CD4-positive, CD25-positive, alpha-beta regulatory T cell (primary cell): ENCODE data around the gene CCDC3. TPM values are rescaled to one million over a fixed set of nuclear protein-coding genes. Genes with fewer than 3 reads are reported as not detected.

Experiments used
- ATAC-seq, 2 donors: fragments of 150-1000 bp; cut with Tn5 transposase; one replicate each; pipeline ENCODE4 v1.10.0; 2021; ENCODE audit warnings: low read depth in 2 of 2, moderate number of reproducible peaks in 2 of 2, moderate library complexity in 1 of 2
- DNase-seq, 3 donors: peaks; one replicate each; pipeline versions ENCODE4 v3.0.0 to v3.0.0-alpha.2; 2012 to 2022; ENCODE audit warnings: mixed read lengths in 1 of 3
- H3K27ac ChIP-seq: one replicate; pipeline ENCODE4 v1.7.0; 2013; ENCODE audit warnings: mild to moderate bottlenecking, low read length; ENCODE audit not compliant: insufficient read depth, poor library complexity, severe bottlenecking
- H3K27me3 ChIP-seq: one replicate; pipeline ENCODE4 v1.7.0; 2013; ENCODE audit warnings: low read length; ENCODE audit not compliant: control insufficient read depth, insufficient read depth
- H3K36me3 ChIP-seq: one replicate; pipeline ENCODE4 v1.7.0; 2013; ENCODE audit warnings: mild to moderate bottlenecking, low read length, moderate library complexity; ENCODE audit not compliant: control insufficient read depth, insufficient read depth
- H3K4me1 ChIP-seq: 2 replicates; pipeline ENCODE4 v1.7.0; 2013; ENCODE audit warnings: mild to moderate bottlenecking, low read length; ENCODE audit not compliant: insufficient read depth, control insufficient read depth, poor library complexity, severe bottlenecking
- H3K4me3 ChIP-seq: one replicate; pipeline ENCODE4 v1.7.0; 2013; ENCODE audit warnings: low read depth, mild to moderate bottlenecking, low read length, moderate library complexity
- H3K9me3 ChIP-seq, 2 experiments: 1 replicate in 1 of 2; 2 replicates in 1 of 2; pipeline ENCODE4 v1.7.0; 2013; ENCODE audit warnings: low read length in 2 of 2, mild to moderate bottlenecking in 1 of 2, moderate library complexity in 1 of 2; ENCODE audit not compliant: control insufficient read depth in 2 of 2
- H3K27ac Mint-ChIP-seq, 3 donors: one replicate each; pipeline ENCODE4 v1.8.0; 2020 to 2022; ENCODE audit warnings: mild to moderate bottlenecking in 3 of 3, mixed read lengths in 3 of 3, moderate library complexity in 2 of 3
- H3K27me3 Mint-ChIP-seq: one replicate; pipeline ENCODE4 v1.8.0; 2022; ENCODE audit warnings: mild to moderate bottlenecking, mixed read lengths
- H3K36me3 Mint-ChIP-seq: one replicate; pipeline ENCODE4 v1.8.0; 2020; ENCODE audit warnings: mixed read lengths
- H3K4me1 Mint-ChIP-seq, 4 donors: one replicate each; pipeline ENCODE4 v1.8.0; 2020 to 2022; ENCODE audit warnings: mixed read lengths in 4 of 4, mild to moderate bottlenecking in 1 of 4
- H3K4me3 Mint-ChIP-seq, 4 donors: one replicate each; pipeline ENCODE4 v1.8.0; 2020 to 2022; ENCODE audit warnings: mild to moderate bottlenecking in 4 of 4, mixed read lengths in 4 of 4, moderate library complexity in 3 of 4
- H3K9me3 Mint-ChIP-seq, 7 donors: one replicate each; pipeline ENCODE4 v1.8.0; 2020 to 2022; ENCODE audit warnings: mixed read lengths in 7 of 7, mild to moderate bottlenecking in 3 of 7, moderate library complexity in 2 of 7
- polyA plus RNA-seq, 4 donors: library from polyadenylated mRNA; unstranded; fragments of 300-500 nt; fragmentation: Illumina TruSeq; gene quantifications; one replicate each; pipeline ENCODE4 v1.2.3, GENCODE V29; 2021
- total RNA-seq: library from RNA; stranded (reverse); gene quantifications from one replicate; pipeline ENCODE4 v1.2.3, GENCODE V29; 2022

The CCDC3 gene
- total and polyA plus RNA-seq, 5 donors from 2014 or later: 0.15 TPM; not detected in 4

DNA sequence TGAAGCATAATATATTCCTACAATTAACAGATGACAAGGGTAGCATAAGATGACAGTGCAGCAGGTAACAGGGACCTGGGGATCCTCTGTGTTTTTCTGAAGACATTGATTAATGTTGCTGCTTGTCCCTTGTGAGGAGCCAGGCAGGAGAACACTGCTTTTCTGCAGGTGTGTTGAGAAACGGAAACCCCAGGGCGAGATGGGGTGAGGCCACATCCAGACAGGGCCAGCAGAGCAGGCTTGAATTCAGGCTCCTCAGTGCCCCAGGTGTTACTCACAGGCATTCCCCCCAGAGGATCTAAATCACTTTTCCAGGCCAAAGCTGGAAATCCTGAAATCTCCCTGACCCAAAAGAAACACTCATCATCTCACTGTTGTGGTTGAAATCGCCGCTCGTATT is 105.3 kb downstream of the CCDC3 start:
- H3K36me3 Mint-ChIP-seq: no peaks in the 10 kb centered on the region
- ATAC-seq: no peak

DNA sequence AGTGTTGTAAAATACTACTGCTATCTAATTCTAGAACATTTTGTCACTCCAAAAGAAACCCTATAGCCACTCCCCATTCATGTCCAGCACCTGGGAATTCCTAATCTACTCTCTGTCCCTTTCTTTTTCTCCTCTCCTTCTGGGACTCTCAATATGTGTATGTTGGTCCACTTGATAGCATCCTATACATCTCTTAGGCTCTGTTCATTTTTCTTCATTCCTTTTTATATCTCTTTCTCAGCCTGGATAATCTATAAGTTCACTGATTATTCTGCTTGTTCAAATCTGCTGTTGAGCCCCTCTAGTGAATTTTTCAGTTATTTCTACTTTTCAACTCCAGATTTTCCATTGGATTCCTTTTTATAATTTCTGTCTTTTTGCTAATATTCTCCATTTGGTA is 108.6 kb downstream of the CCDC3 start:
- Histone ChIP-seq H3K4me1 (no peaks in the 10 kb centered on the region), H3K4me3 (no peak overlapping the region), H3K9me3 (peaks cover 11 to 12% of the 10 kb centered on the region in 2 experiments), H3K27ac (no peak overlapping the region), H3K36me3 (no peaks in the 10 kb centered on the region), H3K27me3 (peaks cover 4% of the 10 kb centered on the region)
- no peak for DNase-seq
- Mint-ChIP-seq H3K27me3 (peaks cover 14% of the 10 kb centered on the region), H3K36me3 (no peaks in the 10 kb centered on the region), H3K27ac (no peak overlapping the region), H3K4me3 (no peak overlapping the region), H3K4me1 (no peaks in the 10 kb centered on the region), H3K9me3 (peaks cover 0 to 16% (median 9%) of the 10 kb centered on the region in 7 donors)
- ATAC-seq: no peak

More for the DNA sequence above, 105.3 kb downstream of the CCDC3 start:
- H3K4me3 ChIP-seq: no peak overlapping the region
- H3K27ac ChIP-seq: no peak overlapping the region
- H3K36me3 ChIP-seq: no peaks in the 10 kb centered on the region
- no peaks in the 10 kb centered on the region for H3K4me1 ChIP-seq
- no peak overlapping the region for H3K27ac Mint-ChIP-seq
- H3K9me3 Mint-ChIP-seq: peaks cover 0 to 16% (median 7%) of the 10 kb centered on the region in 7 donors
- no peaks in the 10 kb centered on the region for H3K4me1 Mint-ChIP-seq
- no peak for DNase-seq
- H3K27me3 ChIP-seq: peaks cover 4% of the 10 kb centered on the region
- H3K4me3 Mint-ChIP-seq: no peak overlapping the region
- H3K9me3 ChIP-seq: peaks cover 10 to 11% of the 10 kb centered on the region in 2 experiments
- H3K27me3 Mint-ChIP-seq: peaks cover 9% of the 10 kb centered on the region

DNA sequence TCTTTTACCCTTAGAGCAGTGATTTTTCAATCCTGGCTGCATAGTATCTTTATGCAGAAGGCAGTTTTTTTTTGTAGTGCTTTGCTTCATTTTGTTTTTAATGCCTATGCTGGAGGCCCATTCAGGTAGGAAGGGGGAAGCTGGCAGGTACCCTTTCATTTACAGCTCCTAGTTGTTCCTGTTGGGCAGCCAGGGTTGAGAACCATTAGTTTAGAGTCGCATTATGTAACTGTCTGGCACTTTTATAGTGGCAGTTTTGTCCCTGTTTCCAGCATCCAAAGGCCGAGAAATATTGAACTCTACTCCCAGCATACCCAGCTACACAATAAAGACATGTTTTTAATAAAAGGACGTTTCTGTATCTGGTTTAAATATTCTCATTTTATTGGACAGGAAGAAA is 110.6 kb downstream of the CCDC3 start:
- Mint-ChIP-seq H3K9me3 (peaks cover 0 to 16% (median 6%) of the 10 kb centered on the region in 7 donors), H3K27ac (no peak overlapping the region), H3K27me3 (peaks cover 13% of the 10 kb centered on the region), H3K36me3 (no peaks in the 10 kb centered on the region), H3K4me3 (no peak overlapping the region), H3K4me1 (no peaks in the 10 kb centered on the region)
- no peaks in the 10 kb centered on the region for H3K36me3 ChIP-seq
- DNase-seq (no peak), ATAC-seq (no peak)
- H3K4me3 ChIP-seq: no peak overlapping the region
- H3K27ac ChIP-seq: no peak overlapping the region
- peaks cover 4% of the 10 kb centered on the region for H3K27me3 ChIP-seq
- H3K9me3 ChIP-seq: peaks cover 11 to 12% of the 10 kb centered on the region in 2 experiments
- no peaks in the 10 kb centered on the region for H3K4me1 ChIP-seq

DNA sequence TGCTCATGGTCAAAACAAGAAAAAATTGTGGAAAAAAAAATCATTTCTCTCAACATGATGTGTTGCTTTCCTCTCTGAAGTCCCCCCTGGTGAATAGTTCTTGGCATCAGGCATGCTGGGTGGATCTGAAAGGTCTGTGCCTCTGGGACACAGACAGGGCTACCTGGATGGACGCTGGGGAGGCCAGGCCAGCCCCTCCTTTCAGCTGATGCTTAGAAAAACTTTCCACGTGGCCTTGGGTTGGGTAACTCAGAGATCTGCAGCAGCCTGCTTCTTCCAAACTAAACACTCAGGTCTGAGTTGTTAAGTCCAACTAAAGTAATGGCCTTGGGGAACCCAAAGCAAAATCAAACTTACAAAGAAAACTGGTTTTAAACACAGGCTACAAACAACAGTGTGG is 113.0 kb downstream of the CCDC3 start:
- Mint-ChIP-seq H3K36me3 (no peaks in the 10 kb centered on the region), H3K4me1 (no peaks in the 10 kb centered on the region), H3K27ac (no peak overlapping the region), H3K27me3 (peaks cover 8% of the 10 kb centered on the region), H3K4me3 (no peak overlapping the region), H3K9me3 (peaks cover 0 to 16% (median 2%) of the 10 kb centered on the region in 7 donors)
- H3K4me1 ChIP-seq: no peaks in the 10 kb centered on the region
- no peak overlapping the region for H3K27ac ChIP-seq
- DNase-seq (no peak), ATAC-seq (no peak)
- H3K27me3 ChIP-seq: peaks cover 4% of the 10 kb centered on the region
- no peak overlapping the region for H3K4me3 ChIP-seq
- H3K36me3 ChIP-seq: no peaks in the 10 kb centered on the region
- H3K9me3 ChIP-seq: peaks cover 8 to 9% of the 10 kb centered on the region in 2 experiments

DNA sequence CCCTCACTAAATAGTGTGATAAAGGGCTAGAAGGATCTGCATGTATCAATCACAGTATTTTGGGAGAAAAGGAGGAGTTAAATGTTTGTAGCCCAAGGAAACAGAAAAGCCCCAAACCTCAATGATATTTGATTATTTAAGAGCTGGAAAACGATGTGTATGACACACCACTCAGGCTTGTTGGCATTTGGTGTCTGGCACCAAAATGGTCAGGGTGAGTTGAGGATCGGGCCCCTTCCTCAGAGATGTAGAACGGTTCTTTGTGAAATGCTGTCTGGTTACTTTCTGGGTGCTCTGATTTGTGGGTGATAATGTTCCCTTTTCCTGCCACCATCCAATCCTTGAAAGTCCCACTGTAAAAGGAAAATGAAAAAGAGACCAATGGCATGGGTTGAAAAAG is 113.7 kb downstream of the CCDC3 start:
- Histone ChIP-seq H3K4me3 (no peak overlapping the region), H3K27me3 (peaks cover 4% of the 10 kb centered on the region), H3K9me3 (peaks cover 1 to 2% of the 10 kb centered on the region in 2 experiments), H3K36me3 (no peaks in the 10 kb centered on the region), H3K27ac (no peak overlapping the region), H3K4me1 (no peaks in the 10 kb centered on the region)
- no peak overlapping the region for H3K4me3 Mint-ChIP-seq
- no peaks in the 10 kb centered on the region for H3K36me3 Mint-ChIP-seq
- H3K4me1 Mint-ChIP-seq: no peaks in the 10 kb centered on the region
- ATAC-seq (no peak), DNase-seq (no peak)
- no peak overlapping the region for H3K27ac Mint-ChIP-seq
- peaks cover 0 to 9% (median 2%) of the 10 kb centered on the region in 7 donors for H3K9me3 Mint-ChIP-seq
- peaks cover 8% of the 10 kb centered on the region for H3K27me3 Mint-ChIP-seq

DNA sequence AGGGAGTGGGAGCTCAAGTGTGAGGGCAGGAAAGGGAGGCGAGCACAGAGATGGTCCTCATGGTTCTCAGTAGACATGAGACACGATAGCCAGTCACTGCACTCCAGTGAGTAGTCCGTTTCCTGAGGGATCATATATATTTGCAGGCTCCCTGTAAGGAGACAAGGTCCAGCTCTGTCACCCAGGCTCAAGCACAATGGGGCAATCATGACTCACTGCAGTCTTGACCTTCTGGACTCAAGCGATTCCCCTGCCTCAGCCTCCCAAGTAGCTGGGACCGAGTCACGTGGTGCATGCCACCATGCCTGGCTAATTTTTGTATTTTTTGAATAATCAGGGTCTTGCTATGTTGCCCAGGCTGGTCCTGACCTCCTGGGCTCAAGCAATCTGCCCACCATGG is 116.7 kb downstream of the CCDC3 start:
- Mint-ChIP-seq H3K27ac (no peak overlapping the region), H3K36me3 (no peaks in the 10 kb centered on the region), H3K4me1 (no peaks in the 10 kb centered on the region), H3K9me3 (peaks cover 0 to 2% (median 0%) of the 10 kb centered on the region in 7 donors), H3K27me3 (peaks cover 10% of the 10 kb centered on the region), H3K4me3 (no peak overlapping the region)
- ATAC-seq: no peak
- DNase-seq: no peak
- H3K4me3 ChIP-seq: no peak overlapping the region
- no peaks in the 10 kb centered on the region for H3K9me3 ChIP-seq
- no peak overlapping the region for H3K27ac ChIP-seq
- H3K27me3 ChIP-seq: peaks cover 1% of the 10 kb centered on the region
- no peaks in the 10 kb centered on the region for H3K36me3 ChIP-seq
- H3K4me1 ChIP-seq: no peaks in the 10 kb centered on the region

DNA sequence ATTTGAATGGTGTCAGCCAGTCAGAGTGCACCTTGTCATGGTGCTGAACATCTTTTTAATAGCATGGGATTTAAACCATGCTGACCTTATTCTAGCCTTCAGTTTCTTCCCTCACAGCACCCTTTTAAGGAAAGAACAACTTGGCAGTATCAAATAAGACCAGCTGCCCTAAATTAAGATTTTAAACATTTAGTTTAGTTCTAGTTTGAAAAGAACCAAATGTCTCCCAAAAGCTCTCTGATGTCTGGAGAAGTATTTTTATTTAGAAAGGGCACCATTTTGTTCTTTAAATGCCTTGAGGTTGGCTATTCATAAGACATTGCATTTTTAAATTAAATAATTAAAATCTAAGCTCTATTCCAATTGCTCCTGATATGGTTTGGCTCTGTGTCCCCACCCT is 121.1 kb downstream of the CCDC3 start:
- Histone ChIP-seq H3K4me1 (no peaks in the 10 kb centered on the region), H3K36me3 (no peaks in the 10 kb centered on the region), H3K9me3 (no peaks in the 10 kb centered on the region), H3K27ac (no peak overlapping the region), H3K27me3 (peaks cover 1% of the 10 kb centered on the region), H3K4me3 (no peak overlapping the region)
- ATAC-seq (no peak), DNase-seq (no peak)
- H3K27ac Mint-ChIP-seq: no peak overlapping the region
- H3K4me3 Mint-ChIP-seq: no peak overlapping the region
- H3K36me3 Mint-ChIP-seq: no peaks in the 10 kb centered on the region
- no peaks in the 10 kb centered on the region for H3K4me1 Mint-ChIP-seq
- H3K27me3 Mint-ChIP-seq: peaks cover 13% of the 10 kb centered on the region
- peaks cover 0 to 2% (median 0%) of the 10 kb centered on the region in 7 donors for H3K9me3 Mint-ChIP-seq

DNA sequence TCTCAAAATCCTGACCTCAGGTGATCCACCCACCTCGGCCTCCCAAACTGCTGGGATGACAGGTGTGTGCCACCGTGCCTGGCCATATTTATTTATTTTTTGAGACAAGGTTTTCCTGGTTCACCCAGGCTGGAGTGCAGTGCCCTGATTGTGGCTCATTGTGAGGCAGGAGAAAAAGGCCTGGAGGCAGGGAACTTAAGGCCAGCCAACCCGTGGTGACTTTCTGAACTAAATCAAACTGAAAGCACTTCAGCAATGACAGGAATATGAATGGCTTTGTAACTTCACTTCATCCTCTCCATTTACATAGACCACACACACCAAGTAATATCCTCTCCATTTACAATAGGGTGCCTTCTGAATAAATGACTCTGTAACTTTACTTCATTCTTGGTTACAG is 124.4 kb downstream of the CCDC3 start:
- H3K36me3 Mint-ChIP-seq: no peaks in the 10 kb centered on the region
- Histone ChIP-seq H3K27ac (no peak overlapping the region), H3K9me3 (no peaks in the 10 kb centered on the region), H3K27me3 (no peaks in the 10 kb centered on the region), H3K36me3 (no peaks in the 10 kb centered on the region), H3K4me1 (no peaks in the 10 kb centered on the region), H3K4me3 (no peak overlapping the region)
- peaks cover 22% of the 10 kb centered on the region for H3K27me3 Mint-ChIP-seq
- no peak overlapping the region for H3K27ac Mint-ChIP-seq
- H3K4me3 Mint-ChIP-seq: no peak overlapping the region
- peaks cover 0 to 2% (median 0%) of the 10 kb centered on the region in 7 donors for H3K9me3 Mint-ChIP-seq
- no peak for ATAC-seq
- no peak for DNase-seq
- H3K4me1 Mint-ChIP-seq: no peaks in the 10 kb centered on the region
